CD4-positive, alpha-beta T cell treated with Interleukin-15 for 1 hour (primary cell): ENCODE data around the gene ADAMTS2.

Experiments used
- DNase-seq: peaks from one replicate; pipeline ENCODE4 v3.0.0-alpha.2; 2020

ADAMTS2 gene

GRCh38 chr5:179171251-179171815, 173.9 kb downstream of the ADAMTS2 start:
- DNase-seq, result no peak

- DNase-seq, result no peak
Measured at GRCh38 chr5:179170606-179171005, 174.7 kb downstream of the ADAMTS2 start.

GRCh38 chr5:179169836-179170235, 175.4 kb downstream of the ADAMTS2 start:
- no peak for DNase-seq

GRCh38 chr5:179168664-179169063, 176.6 kb downstream of the ADAMTS2 start:
- DNase-seq, result no peak

- DNase-seq, result no peak
Measured at GRCh38 chr5:179167871-179168451, 177.3 kb downstream of the ADAMTS2 start.

GRCh38 chr5:179166886-179167841, 178.1 kb downstream of the ADAMTS2 start:
- peak; percentile 36 for DNase-seq

- DNase-seq, result no peak
Measured at GRCh38 chr5:179166171-179166885, 178.9 kb downstream of the ADAMTS2 start.

- no peak for DNase-seq
Measured at GRCh38 chr5:179165421-179166170, 179.7 kb downstream of the ADAMTS2 start.

- no peak for DNase-seq
Measured at GRCh38 chr5:179164331-179165311, 180.6 kb downstream of the ADAMTS2 start.

GRCh38 chr5:179163236-179164155, 181.8 kb downstream of the ADAMTS2 start:
- DNase-seq, result no peak

- DNase-seq, result no peak
Measured at GRCh38 chr5:179162351-179163235, 182.7 kb downstream of the ADAMTS2 start.

GRCh38 chr5:179161901-179162300, 183.4 kb downstream of the ADAMTS2 start:
- no peak for DNase-seq

GRCh38 chr5:179160584-179160983, 184.7 kb downstream of the ADAMTS2 start:
- no peak for DNase-seq

- no peak for DNase-seq
Measured at GRCh38 chr5:179158556-179158955, 186.7 kb downstream of the ADAMTS2 start.

GRCh38 chr5:179154991-179155955, 190.0 kb downstream of the ADAMTS2 start:
- DNase-seq, result no peak

GRCh38 chr5:179154346-179154990, 190.8 kb downstream of the ADAMTS2 start:
- no peak for DNase-seq

- no peak for DNase-seq
Measured at GRCh38 chr5:179153921-179154345, 191.3 kb downstream of the ADAMTS2 start.
